HG03025 (cell line): Measurements from ENCODE around the gene DNAJC9.

Experiments used
- ATAC-seq: cut with Tn5 transposase; IDR thresholded peaks from one replicate; pipeline ENCODE4 v1.9.1; 2021; ENCODE audit warnings: mild to moderate bottlenecking, moderate library complexity; ENCODE audit not compliant: unreplicated experiment, low FRiP score

DNAJC9 gene

DNA sequence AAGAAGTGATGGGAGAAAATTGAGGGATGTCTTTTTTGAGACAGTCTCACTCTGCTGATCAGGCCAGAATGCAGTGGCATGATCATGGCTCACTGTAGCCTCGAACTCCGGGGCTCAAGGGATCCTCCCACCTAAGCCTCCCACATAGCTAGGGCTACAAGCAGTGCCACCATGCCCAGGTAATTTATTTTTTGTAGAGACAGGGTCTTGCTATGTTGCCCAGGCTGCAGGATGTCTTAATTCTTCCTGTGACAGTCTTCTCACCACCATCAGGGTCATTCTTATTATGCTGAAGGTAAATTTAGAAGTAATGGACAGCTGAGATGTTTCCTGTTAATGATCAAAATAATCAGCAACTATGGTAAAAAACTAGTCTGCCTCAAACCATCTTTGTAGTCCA is 7.1 kb downstream of the DNAJC9 start:
- ATAC-seq: no peak

DNA sequence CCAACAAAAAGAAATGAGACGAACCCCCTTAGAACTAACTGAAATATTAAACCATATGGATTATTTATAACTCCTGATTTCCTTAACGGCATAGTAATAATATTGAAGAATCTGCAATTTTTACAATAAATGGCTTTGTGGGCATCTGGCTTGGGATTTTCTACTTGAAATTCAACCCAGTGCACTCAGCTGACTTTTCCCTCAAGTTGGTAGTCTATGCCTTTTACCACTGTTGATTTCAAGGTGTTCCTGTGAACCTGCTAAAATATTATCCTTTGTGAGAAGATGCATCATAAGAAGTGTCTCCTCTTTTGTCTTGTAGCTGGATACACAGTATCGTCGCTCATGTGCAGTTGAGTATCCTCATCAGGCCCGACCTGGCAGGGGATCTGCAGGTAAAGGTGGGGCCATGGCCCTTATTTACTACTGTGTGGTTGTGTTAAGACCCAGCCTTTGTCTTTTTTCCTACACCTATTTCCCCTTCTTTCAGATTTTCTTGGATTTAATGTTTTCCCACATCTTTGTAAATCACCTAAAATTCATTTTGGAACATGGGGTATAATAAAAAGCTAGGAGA is 8.0 kb downstream of the DNAJC9 start:
- ATAC-seq: no peak

DNA sequence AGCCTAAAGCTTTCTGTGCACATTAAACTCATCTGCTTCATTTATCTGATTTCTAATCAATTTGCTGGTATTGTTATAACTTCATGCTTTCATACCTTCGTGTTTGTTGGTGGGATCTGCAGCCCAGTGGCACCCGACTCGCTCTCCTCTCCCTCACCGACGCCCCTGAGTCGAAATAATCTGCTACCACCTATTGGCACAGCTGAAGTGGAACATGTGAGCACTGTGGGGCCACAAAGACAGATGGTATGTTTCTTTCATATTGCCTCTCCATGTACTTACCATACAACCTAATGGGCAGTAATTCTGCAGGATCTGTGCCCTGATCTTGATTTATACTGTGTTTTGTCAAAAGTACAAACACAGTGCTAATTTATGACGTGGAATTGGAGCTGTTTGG is 12.4 kb downstream of the DNAJC9 start:
- ATAC-seq: no peak

DNA sequence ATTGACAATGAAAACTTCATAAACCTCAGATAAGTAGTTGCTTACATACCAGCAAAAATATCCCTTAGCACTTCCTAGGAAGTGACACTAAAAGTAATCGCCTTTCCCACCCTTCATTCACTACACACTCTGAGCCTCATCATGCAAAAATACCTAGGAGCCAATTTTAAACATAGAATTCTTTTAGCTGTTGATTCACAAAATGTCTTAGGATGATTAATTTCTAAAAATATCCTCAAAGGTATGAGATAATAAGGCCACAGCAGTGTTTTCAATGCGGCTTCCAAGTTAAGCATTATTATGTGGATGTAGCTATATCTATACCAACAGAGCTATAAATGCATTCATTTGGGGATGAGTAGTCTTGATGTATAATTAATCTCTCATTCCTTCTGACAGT is 13.2 kb downstream of the DNAJC9 start:
- ATAC-seq: no peak

DNA sequence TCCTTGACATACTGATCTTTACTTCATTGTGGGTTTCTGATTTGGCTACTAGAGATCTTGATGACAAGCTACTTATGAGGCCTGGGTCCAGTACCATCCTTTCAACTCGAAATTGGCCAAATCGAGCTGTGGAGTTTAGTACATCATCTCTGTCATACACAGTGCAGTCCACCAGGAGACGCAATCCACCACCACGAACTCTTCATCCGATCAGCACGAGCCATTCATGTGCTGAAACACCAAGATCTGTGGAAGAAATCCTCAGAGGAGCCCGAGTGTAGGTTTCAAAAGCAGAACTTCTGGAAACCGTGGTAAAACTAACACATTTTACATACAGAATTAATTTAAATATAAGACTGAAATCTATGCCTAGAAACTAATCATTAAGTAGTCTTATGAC is 14.2 kb downstream of the DNAJC9 start:
- no peak for ATAC-seq

DNA sequence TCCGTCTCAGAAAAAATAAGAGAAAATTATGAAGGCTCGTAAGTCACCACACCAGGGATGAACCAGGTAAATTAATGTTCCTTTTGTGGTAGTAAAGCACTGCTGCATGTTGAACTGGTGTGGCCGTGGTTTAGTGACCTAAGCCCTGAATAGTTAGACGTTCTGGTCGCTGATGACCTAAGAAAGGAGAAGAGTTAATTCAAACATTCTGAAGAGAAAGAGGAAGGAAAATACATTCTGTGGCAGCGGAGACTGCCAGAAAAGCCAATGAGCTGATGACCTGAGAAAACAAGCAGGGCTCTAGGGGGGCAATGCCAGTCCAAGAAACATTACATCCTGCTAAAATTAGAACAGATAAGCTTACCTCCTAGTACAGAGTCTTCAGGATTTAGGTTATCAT is 17.5 kb downstream of the DNAJC9 start:
- ATAC-seq: no peak

DNA sequence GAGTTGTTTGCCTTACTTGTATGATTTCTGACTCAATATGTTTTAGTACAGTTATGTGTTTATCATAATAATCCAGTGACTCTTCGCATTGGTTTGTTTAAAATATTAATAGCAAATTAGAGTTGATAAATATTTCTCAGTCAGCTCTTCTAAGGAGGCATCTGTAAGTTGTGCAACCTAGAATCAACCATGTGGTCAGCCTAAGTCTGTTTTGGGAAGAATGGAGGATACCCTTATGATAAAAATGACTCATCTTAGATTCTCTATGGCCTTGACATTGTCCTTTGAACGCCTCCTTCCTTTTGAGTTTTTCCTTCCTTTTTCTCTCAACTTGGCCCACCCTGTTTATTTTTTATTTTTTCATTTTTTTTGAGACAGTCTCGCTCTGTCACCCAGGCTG is 18.8 kb downstream of the DNAJC9 start:
- no peak for ATAC-seq

DNA sequence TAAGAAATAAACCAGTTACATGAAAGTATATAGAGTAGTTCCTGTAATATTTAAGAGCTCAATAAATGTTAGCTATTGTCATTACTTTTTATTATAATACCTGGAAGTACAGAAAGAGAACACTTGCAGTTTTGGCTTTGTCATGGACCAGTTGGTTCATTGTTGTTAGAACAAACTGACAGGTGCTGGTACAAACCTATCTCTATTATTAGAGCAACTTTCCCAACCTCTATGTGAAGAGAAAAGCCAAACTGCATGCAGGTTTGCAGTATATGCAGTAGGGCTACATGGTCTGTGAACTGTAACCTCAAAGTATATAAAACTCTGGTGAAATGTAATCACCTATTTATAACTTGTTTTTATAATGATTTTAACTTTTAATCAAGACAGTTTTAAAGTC is 20.4 kb downstream of the DNAJC9 start:
- ATAC-seq: no peak

DNA sequence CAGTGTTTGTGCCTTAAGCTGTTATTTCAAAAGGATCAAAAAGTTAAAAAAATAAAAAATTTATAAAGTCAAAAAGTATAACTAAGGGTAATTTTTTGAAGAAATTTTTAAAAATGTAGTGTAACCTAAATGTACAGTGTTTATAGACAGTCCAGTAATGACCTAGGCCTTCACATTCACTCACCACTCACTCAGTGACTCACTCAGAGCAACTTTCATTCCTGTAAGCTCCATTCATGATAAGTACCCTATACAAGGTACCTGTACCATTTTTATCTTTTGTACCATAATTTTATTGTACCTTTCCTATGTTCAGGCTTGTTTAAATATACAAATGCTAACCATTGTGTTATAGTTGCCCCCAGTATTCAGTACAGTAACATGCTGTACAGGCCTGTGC is 21.5 kb downstream of the DNAJC9 start:
- ATAC-seq: no peak

DNA sequence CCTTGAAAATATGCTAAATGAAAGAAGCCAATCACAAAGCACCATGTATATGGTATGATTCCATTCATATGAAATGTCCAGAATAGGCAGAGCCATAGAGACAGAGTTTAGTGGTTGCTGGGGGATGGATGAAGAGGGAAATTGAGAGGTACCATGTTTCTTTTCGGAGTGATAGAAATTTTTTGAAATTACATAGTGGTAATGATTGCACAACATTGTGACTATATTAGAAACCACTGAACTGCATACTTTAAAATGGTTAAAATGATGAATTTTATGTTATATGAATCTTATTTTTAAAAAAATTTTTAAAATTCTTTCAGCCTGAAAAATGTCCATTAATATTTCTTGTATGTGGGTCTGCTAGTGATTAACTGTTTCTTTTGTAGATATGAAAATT is 26.1 kb downstream of the DNAJC9 start:
- ATAC-seq: no peak

DNA sequence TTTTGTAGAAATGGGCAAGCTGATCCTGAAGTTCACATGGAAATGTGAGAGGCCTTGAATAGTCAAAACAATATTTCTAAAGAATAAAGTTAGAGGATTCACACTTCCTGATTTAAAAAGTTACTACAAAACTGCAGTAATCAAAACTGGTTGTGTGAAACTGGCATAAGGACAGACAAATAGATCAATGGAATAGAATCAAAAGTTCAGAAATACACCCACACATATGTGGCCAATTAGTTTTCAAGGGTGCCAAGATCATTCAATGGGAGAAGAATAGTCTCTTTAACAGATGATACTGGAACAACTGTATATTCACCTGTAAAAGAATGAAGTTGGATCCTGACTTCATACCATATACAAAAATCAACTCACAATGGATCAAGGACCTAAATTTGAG is 27.7 kb downstream of the DNAJC9 start:
- ATAC-seq: no peak

DNA sequence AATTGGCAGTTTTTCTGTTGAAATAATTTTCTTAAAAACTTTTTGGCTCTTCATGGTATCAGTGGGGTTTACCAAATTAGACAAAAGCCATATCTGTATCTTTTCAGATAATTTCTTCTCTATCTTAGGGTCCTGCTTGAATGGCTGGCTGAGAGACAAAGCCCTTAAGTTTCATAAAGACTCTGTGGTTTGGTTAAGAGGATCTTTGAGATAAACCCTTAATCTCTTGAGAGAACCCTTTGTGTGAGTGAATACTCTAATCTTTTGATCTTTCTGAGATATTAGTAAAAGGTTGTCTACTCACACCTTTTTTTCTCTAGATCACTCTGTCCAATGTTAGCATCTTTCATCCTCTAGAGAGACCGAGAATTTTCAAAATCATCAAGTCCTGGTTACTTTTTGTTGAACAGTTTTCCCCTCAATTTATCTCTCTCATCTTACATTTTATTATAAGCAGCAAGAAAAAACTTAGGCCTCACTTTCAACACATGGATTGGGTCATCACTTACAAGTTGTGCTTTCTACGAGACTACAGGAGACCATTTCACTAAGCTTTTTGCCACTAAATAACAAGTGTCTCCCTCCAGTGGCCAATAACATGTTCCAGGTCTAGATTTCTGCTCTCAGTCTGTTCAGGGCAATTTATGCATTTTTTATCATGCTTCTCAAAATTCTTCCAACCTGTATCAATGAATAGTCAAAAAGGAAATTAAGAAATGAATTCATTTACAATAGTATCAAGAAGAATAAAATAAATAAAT is 28.4 kb downstream of the DNAJC9 start:
- no peak for ATAC-seq

DNA sequence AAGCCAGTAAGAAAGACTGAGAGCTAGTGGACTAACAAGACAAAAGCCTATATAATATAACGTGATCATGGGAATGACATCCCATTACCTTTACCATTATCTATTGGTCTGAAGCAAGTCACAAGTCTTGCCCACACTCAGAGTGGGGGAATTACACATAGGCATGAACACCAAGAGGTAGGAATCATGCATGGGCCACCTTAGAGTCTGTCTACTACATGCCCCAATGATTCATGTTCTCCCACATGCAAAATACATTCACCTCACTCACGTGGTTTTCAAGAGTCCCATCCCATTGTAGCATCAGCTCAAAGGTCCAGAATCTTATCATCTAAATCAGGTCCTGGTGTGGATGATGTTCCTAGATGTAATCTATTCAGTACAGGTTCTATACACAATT is 29.4 kb downstream of the DNAJC9 start:
- no peak for ATAC-seq

DNA sequence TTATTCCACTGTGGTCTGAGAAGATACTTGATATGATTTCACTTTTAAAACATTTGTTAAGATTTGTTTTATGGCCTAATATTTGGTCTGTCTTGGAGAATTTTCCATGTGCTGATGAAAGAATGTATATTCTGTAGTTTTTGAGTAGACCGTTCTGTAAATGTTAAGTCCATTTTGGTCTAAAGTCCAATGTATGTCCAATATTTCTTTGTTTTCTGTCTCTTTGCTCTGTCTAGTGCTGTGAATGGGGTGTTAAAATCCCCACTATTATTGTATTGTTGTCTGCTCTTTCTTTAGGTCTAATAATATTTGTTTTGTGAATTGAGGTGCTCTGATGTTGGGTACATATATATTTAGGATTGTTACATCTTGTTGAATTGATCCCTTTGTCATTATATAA is 31.3 kb downstream of the DNAJC9 start:
- ATAC-seq: no peak

DNA sequence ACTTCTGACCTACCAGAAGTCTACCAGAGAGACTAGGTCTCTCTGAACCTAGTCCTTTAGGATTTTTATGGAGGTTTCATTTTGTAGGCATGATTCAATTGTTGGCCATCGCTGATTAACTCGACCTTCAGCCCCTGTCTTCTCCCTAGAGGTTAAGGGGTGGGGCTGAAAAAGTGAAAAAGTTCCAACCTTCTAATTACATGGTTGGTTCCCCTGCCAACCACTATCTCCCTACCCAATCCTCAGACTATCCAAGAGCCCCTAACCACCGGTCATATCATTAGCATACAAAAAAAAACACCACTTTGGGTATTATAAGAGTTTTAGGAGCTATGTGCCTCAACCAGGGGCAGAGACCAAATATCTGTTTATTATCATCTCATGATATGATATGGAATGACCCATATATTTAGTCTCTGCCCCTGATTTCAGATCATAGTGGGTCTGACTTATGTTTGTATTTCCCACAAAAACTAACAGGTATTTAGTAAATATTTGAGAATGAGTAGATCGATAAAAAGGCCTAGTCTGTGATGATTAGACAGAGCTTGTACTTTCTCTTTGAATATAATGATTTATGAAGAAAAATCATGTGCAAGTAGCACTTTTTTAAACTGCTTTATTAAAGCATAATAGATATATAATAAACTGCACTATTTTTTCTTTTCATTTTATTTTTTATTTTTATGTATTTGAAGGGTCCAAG is 35.8 kb downstream of the DNAJC9 start:
- ATAC-seq: no peak

DNA sequence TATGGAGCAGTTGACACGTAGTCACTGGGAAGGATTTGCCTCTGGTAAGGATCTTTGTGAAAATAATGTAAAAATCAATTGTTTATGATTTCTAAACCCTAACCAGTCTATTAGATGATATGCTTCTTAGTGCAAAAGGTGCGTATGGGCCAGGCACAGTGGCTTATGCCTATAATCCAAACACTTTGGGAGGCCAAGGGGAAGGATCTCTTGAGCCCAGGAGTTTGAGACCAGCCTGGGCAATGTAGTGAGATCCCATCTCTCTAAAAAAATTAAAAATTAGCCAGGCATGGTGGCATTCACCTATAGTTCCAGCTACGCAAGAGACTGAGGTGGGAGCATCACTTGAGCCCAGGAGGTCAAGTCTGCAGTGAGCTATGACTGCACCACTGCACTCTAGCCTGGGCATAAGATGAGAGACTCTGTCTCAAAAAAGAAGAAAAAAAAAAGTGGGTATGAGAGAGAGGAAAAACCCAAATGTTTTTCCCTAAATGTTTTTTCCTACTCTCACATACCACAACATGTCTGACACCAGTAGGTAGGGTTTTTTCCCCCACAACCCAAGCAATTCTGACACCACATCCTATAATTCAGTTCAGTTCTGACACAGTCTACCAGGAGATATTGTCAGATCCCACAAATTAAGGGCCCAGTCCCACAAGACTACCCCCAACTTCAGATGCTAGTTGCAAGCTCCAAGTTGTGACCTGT is 36.5 kb downstream of the DNAJC9 start:
- ATAC-seq: no peak

DNA sequence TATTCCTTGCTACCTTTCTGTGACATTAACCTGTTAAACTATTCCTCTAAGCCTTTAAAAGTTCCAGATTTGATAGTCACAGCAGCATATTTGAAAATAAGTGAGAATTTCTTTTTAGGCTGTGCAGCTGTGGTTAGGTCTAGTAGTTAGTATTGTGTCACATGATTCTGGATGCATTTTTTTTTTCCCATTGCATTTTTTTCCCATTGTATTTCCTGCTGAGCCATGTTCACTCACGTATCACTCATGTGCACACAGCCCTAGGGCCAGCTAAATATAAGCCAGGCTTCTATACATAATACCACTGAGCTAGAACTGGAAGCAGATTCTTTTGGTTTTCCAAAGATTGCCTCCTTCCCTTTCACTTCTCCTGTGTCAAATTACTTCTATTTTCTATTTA is 37.4 kb downstream of the DNAJC9 start:
- ATAC-seq: no peak

DNA sequence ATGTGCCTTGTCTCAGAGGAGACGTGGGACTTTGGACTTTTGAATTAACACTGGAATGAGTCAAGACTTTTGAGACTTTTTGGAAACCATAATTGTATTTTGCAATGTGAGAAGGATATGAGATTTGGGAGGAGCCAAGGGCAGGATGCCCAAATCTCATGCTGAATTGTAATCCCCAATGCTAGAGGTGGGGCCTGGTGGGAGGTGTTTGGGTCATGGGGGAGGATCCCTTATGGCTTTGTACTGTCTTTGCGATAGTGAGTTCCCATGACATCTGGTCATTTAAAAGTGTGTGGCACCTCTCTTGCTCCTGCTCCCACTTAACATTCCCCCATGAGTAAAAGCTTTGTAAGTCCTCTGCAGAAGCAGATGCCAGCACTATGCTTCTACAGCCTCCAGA is 39.2 kb downstream of the DNAJC9 start:
- ATAC-seq: no peak

DNA sequence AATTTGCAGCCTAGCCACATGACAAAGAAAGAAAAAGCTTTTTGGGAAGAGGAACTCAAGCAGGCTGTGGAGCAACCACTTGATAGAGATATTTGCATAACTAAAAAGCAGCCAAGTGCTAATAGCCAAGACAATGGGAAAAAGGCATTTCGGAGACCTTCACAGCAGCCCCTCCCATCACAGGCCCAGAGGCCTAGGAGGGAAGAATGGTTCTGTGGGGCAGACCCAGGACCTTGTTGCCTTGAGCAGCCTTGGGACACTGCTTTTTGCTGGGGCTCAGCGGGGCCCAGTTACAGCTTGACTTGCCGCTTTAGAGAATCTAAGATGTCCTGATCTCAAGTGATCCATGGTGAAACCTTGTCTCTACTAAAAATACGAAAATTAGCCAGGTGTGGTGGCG is 40.7 kb downstream of the DNAJC9 start:
- ATAC-seq: no peak

DNA sequence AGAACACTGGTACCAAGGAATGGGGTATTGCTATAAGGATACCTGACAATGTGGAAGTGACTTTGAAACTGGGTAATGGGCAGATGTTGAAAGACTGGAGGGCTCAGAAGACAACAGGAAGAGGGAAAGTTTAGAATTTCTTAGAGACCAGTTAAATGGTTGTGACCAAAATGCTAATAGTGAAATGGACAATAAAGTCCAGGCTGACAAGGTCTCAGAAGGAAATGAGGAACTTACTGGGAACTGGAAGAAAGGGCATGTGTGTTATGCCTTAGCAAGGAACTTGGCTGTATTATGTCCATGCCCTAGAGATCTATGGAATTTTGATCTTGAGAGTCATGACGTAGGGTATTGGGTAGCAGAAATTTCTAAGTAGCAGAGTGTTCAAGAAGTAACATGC is 41.2 kb downstream of the DNAJC9 start:
- no peak for ATAC-seq

DNA sequence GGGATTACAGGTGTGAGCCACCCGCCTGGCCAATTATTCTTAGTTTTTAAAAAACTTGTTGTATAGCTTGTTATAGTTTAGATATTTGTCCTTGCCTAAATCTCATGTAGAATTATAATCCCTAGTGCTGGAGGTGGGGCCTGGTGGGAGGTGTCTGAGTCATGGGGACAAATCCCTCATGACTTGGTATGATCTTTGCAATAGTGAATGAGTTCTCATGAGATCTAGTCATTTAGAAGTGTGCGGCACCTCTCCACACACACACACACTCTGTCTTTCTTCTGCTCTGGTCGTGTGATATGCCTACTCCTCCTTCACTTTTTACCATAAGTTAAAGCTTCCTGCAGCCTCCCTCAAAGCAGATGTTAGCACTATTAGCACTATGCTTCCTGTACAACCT is 42.0 kb downstream of the DNAJC9 start:
- no peak for ATAC-seq
